ENCODE results near the gene BMAL1.

GRCh38 chr11:13423372-13423771, 145.8 kb downstream of the BMAL1 start:
- TF ChIP-seq CTCF (IDR thresholded peaks at IDR 0.05; ENCODE audit: low read length) (no peak), EZH2 (IDR thresholded peaks at IDR 0.05; ENCODE audit: borderline replicate concordance, low read length) (no peak)

Measured in OCI-LY1 (cell line).